NCI-H1930 (cell line): ENCODE measurements around the gene HIBADH.

ENCODE experiments used
- DNase-seq, 2 experiments: peaks; one replicate each; lab custom pipeline; 2025; lab: John Stamatoyannopoulos, UW

Gene HIBADH

GRCh38 chr7:27635728-27636127, 27.0 kb downstream of the HIBADH start:
- no peak for DNase-seq

- DNase-seq, result peak in 1 of 2 experiments; percentile 14
Observed at GRCh38 chr7:27634671-27635493, 27.8 kb downstream of the HIBADH start.

GRCh38 chr7:27633062-27633461, 29.6 kb downstream of the HIBADH start:
- no peak for DNase-seq

- DNase-seq, result no peak
Observed at GRCh38 chr7:27631391-27631790, 31.3 kb downstream of the HIBADH start.

GRCh38 chr7:27627146-27627545, 35.5 kb downstream of the HIBADH start:
- DNase-seq, result no peak

- no peak for DNase-seq
Observed at GRCh38 chr7:27619492-27619891, 43.2 kb downstream of the HIBADH start.

- no peak for DNase-seq
Observed at GRCh38 chr7:27617651-27618381, 44.9 kb downstream of the HIBADH start.

- DNase-seq, result no peak
Observed at GRCh38 chr7:27616914-27617548, 45.7 kb downstream of the HIBADH start.

- DNase-seq, result no peak
Observed at GRCh38 chr7:27616186-27616491, 46.5 kb downstream of the HIBADH start.

- DNase-seq, result no peak
Observed at GRCh38 chr7:27615420-27616185, 47.1 kb downstream of the HIBADH start.

GRCh38 chr7:27614095-27614494, 48.6 kb downstream of the HIBADH start:
- no peak for DNase-seq

- no peak for DNase-seq
Observed at GRCh38 chr7:27611059-27611458, 51.6 kb downstream of the HIBADH start.

- DNase-seq, result no peak
Observed at GRCh38 chr7:27608776-27609495, 53.7 kb downstream of the HIBADH start.

- DNase-seq, result no peak
Observed at GRCh38 chr7:27607210-27607606, 55.5 kb downstream of the HIBADH start.

- DNase-seq, result no peak
Observed at GRCh38 chr7:27606270-27607209, 56.1 kb downstream of the HIBADH start.

GRCh38 chr7:27605689-27606269, 56.9 kb downstream of the HIBADH start:
- DNase-seq, result no peak

GRCh38 chr7:27605283-27605682, 57.4 kb downstream of the HIBADH start:
- DNase-seq, result no peak

GRCh38 chr7:27603813-27604212, 58.9 kb downstream of the HIBADH start:
- no peak for DNase-seq

- DNase-seq, result no peak
Observed at GRCh38 chr7:27602766-27603165, 59.9 kb downstream of the HIBADH start.

- no peak for DNase-seq
Observed at GRCh38 chr7:27601217-27601616, 61.5 kb downstream of the HIBADH start.
